ENCODE data around the gene OAF.
A peak's percentile ranks its signal among the peaks of the same experiment; 100 is the strongest.

The OAF gene

GRCh38 chr11:120210626-120211521 lies at the start of gene OAF:
TSS of gene OAF (plus strand) at chr11:120211032. CDS start at chr11:120211280, 248 bp downstream.
- Histone ChIP-seq H3K9ac (ENCODE audit: low read length) (peak within 1 kb of the TSS; percentile 55), H3K36me3 (ENCODE audit: control insufficient read depth, insufficient read depth, low read length) (no peaks in the 10 kb centered on the region), H3K9me3 (ENCODE audit: control insufficient read depth, insufficient read depth, low read depth, low read length) (no peaks in the 10 kb centered on the region), H3K27ac (ENCODE audit: low read depth, low read length) (no peak within 1 kb of the TSS), H3K4me1 (ENCODE audit: control insufficient read depth, insufficient read depth, low read length) (peaks cover 36% of the 10 kb centered on the region), H3K27me3 (ENCODE audit: control insufficient read depth, insufficient read depth, low read length) (peaks cover 89% of the 10 kb centered on the region), H3K4me3 (ENCODE audit: low read depth, low read length) (peak within 1 kb of the TSS; percentile 70)

GRCh38 chr11:120167659-120168058 lies 43.2 kb upstream of the OAF start:
- H3K4me3 ChIP-seq (ENCODE audit: low read depth, low read length): no peak overlapping the region
- no peaks in the 10 kb centered on the region for H3K36me3 ChIP-seq (ENCODE audit: control insufficient read depth, insufficient read depth, low read length)
- no peaks in the 10 kb centered on the region for H3K9me3 ChIP-seq (ENCODE audit: control insufficient read depth, insufficient read depth, low read depth, low read length)
- H3K27me3 ChIP-seq (ENCODE audit: control insufficient read depth, insufficient read depth, low read length): peaks cover 70% of the 10 kb centered on the region
- no peak overlapping the region for H3K27ac ChIP-seq (ENCODE audit: low read depth, low read length)
- H3K9ac ChIP-seq (ENCODE audit: low read length): no peak overlapping the region
- peaks cover 7% of the 10 kb centered on the region; the same call in 1 of the 2 replicates for H3K4me1 ChIP-seq (ENCODE audit: control insufficient read depth, insufficient read depth, low read length)

GRCh38 chr11:120168108-120168959 lies 42.5 kb upstream of the OAF start:
- no peak overlapping the region for H3K27ac ChIP-seq (ENCODE audit: low read depth, low read length)
- H3K27me3 ChIP-seq (ENCODE audit: control insufficient read depth, insufficient read depth, low read length): peaks cover 76% of the 10 kb centered on the region
- H3K9me3 ChIP-seq (ENCODE audit: control insufficient read depth, insufficient read depth, low read depth, low read length): no peaks in the 10 kb centered on the region
- H3K36me3 ChIP-seq (ENCODE audit: control insufficient read depth, insufficient read depth, low read length): no peaks in the 10 kb centered on the region
- H3K4me3 ChIP-seq (ENCODE audit: low read depth, low read length): peak overlapping the region; percentile 71
- H3K4me1 ChIP-seq (ENCODE audit: control insufficient read depth, insufficient read depth, low read length): peaks cover 7% of the 10 kb centered on the region; the same call in 1 of the 2 replicates
- H3K9ac ChIP-seq (ENCODE audit: low read length): peak overlapping the region; percentile 24

DNA sequence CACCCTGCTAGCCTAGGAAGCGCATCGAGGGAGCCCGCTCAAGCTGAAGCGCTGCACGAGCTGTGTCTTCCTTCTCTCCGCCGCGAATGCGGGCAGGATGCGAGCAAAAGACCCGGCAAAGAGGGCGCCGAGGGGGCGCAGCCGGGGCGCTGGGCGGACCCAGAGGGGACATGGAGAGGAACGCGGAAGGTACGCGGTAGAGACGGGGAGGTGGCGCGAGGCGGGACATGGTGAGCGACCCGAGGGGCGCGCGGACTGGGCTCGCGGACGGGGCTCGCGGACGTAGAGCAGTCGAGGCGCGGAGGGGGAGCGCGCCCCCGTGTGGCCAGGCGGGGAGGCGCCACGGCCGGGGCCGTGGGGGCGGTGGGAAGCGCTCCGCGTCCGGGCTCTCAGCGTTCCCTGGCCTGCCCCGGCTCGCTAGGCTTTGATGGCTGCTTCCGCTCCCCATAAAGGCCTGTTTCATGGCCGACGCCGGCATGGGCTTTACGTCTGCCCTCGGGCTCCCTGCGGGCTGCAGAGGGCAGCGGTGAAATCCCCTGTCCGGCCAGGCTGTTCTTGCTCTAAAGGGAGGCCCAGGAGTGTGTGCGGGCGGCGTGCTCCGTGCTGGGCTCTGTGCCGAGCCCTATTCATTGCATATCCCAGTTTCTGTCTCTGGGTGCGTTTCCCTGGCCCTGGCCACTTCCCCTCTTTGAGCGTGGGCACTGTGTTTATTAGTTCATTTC lies 41.7 kb upstream of the OAF start:
- H3K4me3 ChIP-seq (ENCODE audit: low read depth, low read length): peak overlapping the region; percentile 71
- H3K9ac ChIP-seq (ENCODE audit: low read length): peak overlapping the region; percentile 24
- no peak overlapping the region for H3K27ac ChIP-seq (ENCODE audit: low read depth, low read length)
- no peaks in the 10 kb centered on the region for H3K36me3 ChIP-seq (ENCODE audit: control insufficient read depth, insufficient read depth, low read length)
- peaks cover 7% of the 10 kb centered on the region; the same call in 1 of the 2 replicates for H3K4me1 ChIP-seq (ENCODE audit: control insufficient read depth, insufficient read depth, low read length)
- no peaks in the 10 kb centered on the region for H3K9me3 ChIP-seq (ENCODE audit: control insufficient read depth, insufficient read depth, low read depth, low read length)
- H3K27me3 ChIP-seq (ENCODE audit: control insufficient read depth, insufficient read depth, low read length): peaks cover 84% of the 10 kb centered on the region

DNA sequence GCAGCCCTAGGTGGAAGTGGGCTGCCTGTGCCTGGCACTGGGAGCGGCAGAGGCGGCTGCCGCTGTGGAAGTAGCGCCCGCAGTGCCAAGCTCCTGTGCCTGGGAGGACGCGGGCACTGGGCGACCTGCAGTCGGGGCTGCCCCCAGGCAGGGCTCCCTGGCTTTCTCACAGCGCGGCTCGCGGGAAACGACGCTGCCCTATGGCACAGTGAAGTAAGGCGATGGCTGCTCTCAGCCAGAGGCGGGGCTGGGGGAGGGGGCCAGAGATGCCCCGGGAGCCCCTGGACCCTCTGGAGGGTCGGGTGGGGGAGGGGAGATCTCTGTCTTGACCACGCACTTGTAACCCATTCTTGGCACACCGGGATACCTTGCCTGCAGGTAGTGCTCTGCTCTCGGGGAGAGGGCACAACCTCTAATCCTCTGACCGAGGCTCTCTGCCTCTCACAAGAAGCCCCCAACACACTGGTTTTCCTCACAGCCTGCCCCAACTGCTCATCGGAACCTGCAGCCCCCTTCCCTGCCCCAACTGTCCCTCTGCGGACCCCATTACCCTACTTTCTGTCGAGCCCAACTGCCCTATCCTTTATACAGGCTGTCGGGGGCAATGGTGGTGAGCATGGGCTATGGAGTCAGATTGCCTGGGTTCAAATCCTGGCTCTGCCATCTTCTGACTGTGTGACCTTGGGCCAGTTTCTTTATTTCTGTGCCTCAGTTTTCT lies 40.7 kb upstream of the OAF start:
- Histone ChIP-seq H3K36me3 (ENCODE audit: control insufficient read depth, insufficient read depth, low read length) (no peaks in the 10 kb centered on the region), H3K9ac (ENCODE audit: low read length) (no peak overlapping the region), H3K27me3 (ENCODE audit: control insufficient read depth, insufficient read depth, low read length) (peaks cover 94% of the 10 kb centered on the region), H3K4me1 (ENCODE audit: control insufficient read depth, insufficient read depth, low read length) (peaks cover 7% of the 10 kb centered on the region; the same call in 1 of the 2 replicates), H3K4me3 (ENCODE audit: low read depth, low read length) (no peak overlapping the region), H3K27ac (ENCODE audit: low read depth, low read length) (no peak overlapping the region), H3K9me3 (ENCODE audit: control insufficient read depth, insufficient read depth, low read depth, low read length) (no peaks in the 10 kb centered on the region)

DNA sequence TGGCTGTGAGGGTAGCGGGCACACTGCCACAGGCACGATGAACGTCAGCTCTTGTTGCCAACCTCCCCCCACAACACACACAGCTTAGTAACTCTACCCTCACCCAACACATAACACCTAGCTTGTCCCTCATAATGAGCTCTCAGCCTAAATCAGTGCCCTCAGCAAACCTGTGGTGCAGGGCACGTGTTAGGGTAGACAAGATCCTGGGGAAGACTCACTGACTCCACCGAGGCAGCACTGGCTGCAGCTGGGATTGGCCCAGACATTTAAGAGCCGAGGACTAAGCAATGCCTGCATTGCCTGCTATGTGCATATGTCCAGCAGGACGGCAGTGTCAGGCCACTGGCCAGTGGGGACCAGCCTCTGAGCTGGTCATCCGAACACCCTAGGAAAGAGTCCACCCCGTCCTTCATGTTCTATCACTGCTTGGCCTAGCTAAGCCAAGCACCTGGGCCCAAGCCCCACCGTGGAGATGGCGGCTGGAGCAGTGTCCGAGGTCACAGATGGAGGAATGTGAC lies 40.0 kb upstream of the OAF start:
- Histone ChIP-seq H3K9me3 (ENCODE audit: control insufficient read depth, insufficient read depth, low read depth, low read length) (no peaks in the 10 kb centered on the region), H3K36me3 (ENCODE audit: control insufficient read depth, insufficient read depth, low read length) (no peaks in the 10 kb centered on the region), H3K4me1 (ENCODE audit: control insufficient read depth, insufficient read depth, low read length) (peaks cover 7% of the 10 kb centered on the region; the same call in 1 of the 2 replicates), H3K27me3 (ENCODE audit: control insufficient read depth, insufficient read depth, low read length) (peaks cover 97% of the 10 kb centered on the region), H3K9ac (ENCODE audit: low read length) (no peak overlapping the region), H3K27ac (ENCODE audit: low read depth, low read length) (no peak overlapping the region), H3K4me3 (ENCODE audit: low read depth, low read length) (no peak overlapping the region)

DNA sequence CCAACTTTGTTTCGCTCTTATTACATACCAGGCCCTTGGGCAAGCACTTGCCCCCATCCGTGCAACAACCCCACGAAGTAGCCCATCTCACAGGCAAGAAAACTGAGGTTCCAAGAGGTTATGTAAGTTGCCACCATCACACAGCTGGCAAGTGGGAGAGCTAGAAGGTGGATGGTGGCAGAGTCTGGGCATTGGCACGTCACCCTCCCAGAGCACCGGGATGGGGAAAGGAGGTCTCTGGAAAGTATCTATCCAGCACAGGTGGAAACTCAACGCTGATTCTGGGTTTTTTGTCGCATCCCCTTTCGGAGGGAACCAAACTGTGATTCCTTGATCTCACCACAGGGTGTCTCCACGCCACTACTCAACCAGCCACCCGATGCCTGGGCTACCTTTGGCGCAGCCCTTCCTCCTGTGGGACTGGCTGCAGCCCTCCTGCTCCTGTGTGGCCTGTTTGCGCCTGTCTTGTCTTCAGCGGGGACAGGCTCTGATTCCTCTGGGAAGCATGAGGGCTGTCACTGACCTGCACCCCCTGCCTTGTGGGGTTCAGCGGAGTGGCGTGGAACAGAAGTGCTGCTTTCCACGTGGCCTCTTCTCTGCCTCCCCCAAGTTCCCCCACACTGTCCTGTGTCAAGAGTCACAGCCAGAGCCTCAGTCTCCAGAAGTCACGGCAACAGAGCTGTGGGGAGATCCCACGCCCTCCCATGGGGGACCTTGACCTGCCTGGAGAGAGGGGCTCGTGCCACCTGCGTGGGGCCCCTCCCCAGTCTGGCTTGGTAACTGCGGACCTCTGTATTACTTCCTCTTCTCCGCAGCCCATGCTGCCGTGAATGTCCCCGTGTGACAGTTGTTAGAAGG lies 38.5 kb upstream of the OAF start:
- no peak overlapping the region for H3K4me3 ChIP-seq (ENCODE audit: low read depth, low read length)
- no peak overlapping the region for H3K27ac ChIP-seq (ENCODE audit: low read depth, low read length)
- peaks cover 96% of the 10 kb centered on the region for H3K27me3 ChIP-seq (ENCODE audit: control insufficient read depth, insufficient read depth, low read length)
- H3K4me1 ChIP-seq (ENCODE audit: control insufficient read depth, insufficient read depth, low read length): peaks cover 7% of the 10 kb centered on the region; the same call in 1 of the 2 replicates
- H3K9ac ChIP-seq (ENCODE audit: low read length): no peak overlapping the region
- no peaks in the 10 kb centered on the region for H3K9me3 ChIP-seq (ENCODE audit: control insufficient read depth, insufficient read depth, low read depth, low read length)
- no peaks in the 10 kb centered on the region for H3K36me3 ChIP-seq (ENCODE audit: control insufficient read depth, insufficient read depth, low read length)

DNA sequence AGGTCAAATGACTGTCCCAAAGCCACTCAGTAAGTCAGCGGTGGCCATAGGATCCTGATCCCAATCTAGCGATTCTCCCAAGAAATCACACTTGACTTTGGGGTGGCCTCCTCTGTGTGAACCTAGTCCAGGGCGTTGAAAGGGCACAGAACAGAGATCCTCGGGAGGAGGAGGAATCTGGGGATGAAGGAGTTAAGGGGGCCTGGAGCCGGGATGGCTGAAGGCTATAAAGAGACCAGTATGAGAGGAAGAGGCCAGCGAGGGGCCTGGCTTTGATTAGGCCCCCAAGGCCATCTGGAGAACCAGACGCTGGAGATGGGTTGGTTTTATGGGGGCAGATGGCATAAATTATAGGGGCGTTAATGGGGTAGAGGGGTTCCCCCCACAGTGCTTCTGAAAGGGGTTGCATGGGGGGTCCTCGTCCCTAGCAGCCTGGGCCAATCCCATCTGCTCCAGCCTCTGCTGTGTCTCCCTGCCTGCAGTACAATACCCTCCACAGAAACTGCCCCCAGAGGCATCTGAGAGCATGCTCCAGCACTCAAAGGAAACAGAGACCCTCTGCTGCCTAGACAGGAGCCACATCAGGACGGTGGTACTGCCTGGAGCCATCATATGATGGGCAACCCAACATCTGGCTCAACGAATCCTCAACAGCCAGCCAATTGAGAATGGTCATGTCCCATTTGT lies 37.7 kb upstream of the OAF start:
- Histone ChIP-seq H3K9ac (ENCODE audit: low read length) (no peak overlapping the region), H3K36me3 (ENCODE audit: control insufficient read depth, insufficient read depth, low read length) (no peaks in the 10 kb centered on the region), H3K9me3 (ENCODE audit: control insufficient read depth, insufficient read depth, low read depth, low read length) (no peaks in the 10 kb centered on the region), H3K27ac (ENCODE audit: low read depth, low read length) (no peak overlapping the region), H3K4me3 (ENCODE audit: low read depth, low read length) (no peak overlapping the region), H3K27me3 (ENCODE audit: control insufficient read depth, insufficient read depth, low read length) (peaks cover 96% of the 10 kb centered on the region), H3K4me1 (ENCODE audit: control insufficient read depth, insufficient read depth, low read length) (peaks cover 7% of the 10 kb centered on the region; the same call in 1 of the 2 replicates)

DNA sequence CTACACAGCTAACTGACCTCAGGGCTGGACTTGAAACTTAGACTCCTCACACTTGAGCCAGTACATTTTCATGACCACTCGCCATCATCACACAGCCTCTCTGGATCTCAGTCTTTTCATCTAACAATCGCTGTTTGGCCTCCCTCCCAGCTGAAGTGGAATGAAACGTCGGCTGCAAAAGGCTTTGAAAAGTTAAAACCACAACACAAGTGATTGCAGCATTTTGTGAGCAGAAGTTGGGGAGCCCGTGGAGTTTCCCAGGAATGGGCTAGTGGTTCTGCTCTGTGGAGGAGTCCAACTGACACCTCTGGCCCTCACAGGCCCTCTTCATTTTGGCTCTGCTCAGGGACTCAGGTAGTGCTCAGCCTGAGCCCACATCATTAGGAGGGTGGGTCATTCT lies 37.0 kb upstream of the OAF start:
- Histone ChIP-seq H3K27me3 (ENCODE audit: control insufficient read depth, insufficient read depth, low read length) (peaks cover 94% of the 10 kb centered on the region), H3K9ac (ENCODE audit: low read length) (no peak overlapping the region), H3K4me3 (ENCODE audit: low read depth, low read length) (no peak overlapping the region), H3K4me1 (ENCODE audit: control insufficient read depth, insufficient read depth, low read length) (peaks cover 7% of the 10 kb centered on the region; the same call in 1 of the 2 replicates), H3K27ac (ENCODE audit: low read depth, low read length) (no peak overlapping the region), H3K36me3 (ENCODE audit: control insufficient read depth, insufficient read depth, low read length) (no peaks in the 10 kb centered on the region), H3K9me3 (ENCODE audit: control insufficient read depth, insufficient read depth, low read depth, low read length) (no peaks in the 10 kb centered on the region)

Data from HUES6 (cell line).